Mesodermal cell (in vitro differentiated cells): ENCODE results near the gene P2RX3.

ENCODE experiments used
- H3K27ac ChIP-seq: 2 replicates; pipeline ENCODE4 v1.7.0; 2013; ENCODE audit warnings: mild to moderate bottlenecking, low read depth, low read length, moderate library complexity; ENCODE audit not compliant: severe bottlenecking
- H3K36me3 ChIP-seq: 2 replicates; pipeline ENCODE4 v1.7.1; 2013; ENCODE audit warnings: mild to moderate bottlenecking, low read length, moderate library complexity; ENCODE audit not compliant: control insufficient read depth, insufficient read depth
- H3K4me1 ChIP-seq: one replicate; pipeline ENCODE4 v1.7.1; 2013; ENCODE audit warnings: mild to moderate bottlenecking, low read length; ENCODE audit not compliant: insufficient read depth, control insufficient read depth, poor library complexity, severe bottlenecking
- H3K4me3 ChIP-seq: 2 replicates; pipeline ENCODE4 v1.7.0; 2013; ENCODE audit warnings: low read length, control low read depth, mild to moderate bottlenecking; ENCODE audit not compliant: insufficient read depth, poor library complexity, severe bottlenecking; ENCODE audit errors: extremely low read depth
- H3K9me3 ChIP-seq: 2 replicates; pipeline ENCODE4 v1.7.1; 2013; ENCODE audit warnings: mild to moderate bottlenecking, low read length, moderate library complexity; ENCODE audit not compliant: control insufficient read depth
- WGBS, 2 experiments: methylation state at CpG; one replicate each; pipeline ENCODE4 v1.1.5; 2013; ENCODE audit warnings: missing lambda C conversion rate in 2 of 2; ENCODE audit not compliant: insufficient coverage in 2 of 2; 5-methylcytosine and 5-hydroxymethylcytosine counted together

The P2RX3 gene

GRCh38 chr11:57392066-57392762 lies 54.1 kb downstream of the P2RX3 start:
- Histone ChIP-seq H3K36me3 (no peaks in the 10 kb centered on the region), H3K9me3 (no peaks in the 10 kb centered on the region), H3K4me3 (no peak overlapping the region), H3K27ac (no peak overlapping the region), H3K4me1 (no peaks in the 10 kb centered on the region)
- 100% methylated on average over 2 of the region's 8 CpGs; no CpG with 5 or more reads in 1 of the 2 experiments for WGBS, 2 experiments

GRCh38 chr11:57392763-57393105 lies 54.6 kb downstream of the P2RX3 start:
- Histone ChIP-seq H3K27ac (no peak overlapping the region), H3K9me3 (no peaks in the 10 kb centered on the region), H3K36me3 (no peaks in the 10 kb centered on the region), H3K4me3 (no peak overlapping the region), H3K4me1 (no peaks in the 10 kb centered on the region)
- 100% methylated on average over 1 to 2 of the region's 4 CpGs for whole genome bisulfite sequencing, 2 experiments

DNA sequence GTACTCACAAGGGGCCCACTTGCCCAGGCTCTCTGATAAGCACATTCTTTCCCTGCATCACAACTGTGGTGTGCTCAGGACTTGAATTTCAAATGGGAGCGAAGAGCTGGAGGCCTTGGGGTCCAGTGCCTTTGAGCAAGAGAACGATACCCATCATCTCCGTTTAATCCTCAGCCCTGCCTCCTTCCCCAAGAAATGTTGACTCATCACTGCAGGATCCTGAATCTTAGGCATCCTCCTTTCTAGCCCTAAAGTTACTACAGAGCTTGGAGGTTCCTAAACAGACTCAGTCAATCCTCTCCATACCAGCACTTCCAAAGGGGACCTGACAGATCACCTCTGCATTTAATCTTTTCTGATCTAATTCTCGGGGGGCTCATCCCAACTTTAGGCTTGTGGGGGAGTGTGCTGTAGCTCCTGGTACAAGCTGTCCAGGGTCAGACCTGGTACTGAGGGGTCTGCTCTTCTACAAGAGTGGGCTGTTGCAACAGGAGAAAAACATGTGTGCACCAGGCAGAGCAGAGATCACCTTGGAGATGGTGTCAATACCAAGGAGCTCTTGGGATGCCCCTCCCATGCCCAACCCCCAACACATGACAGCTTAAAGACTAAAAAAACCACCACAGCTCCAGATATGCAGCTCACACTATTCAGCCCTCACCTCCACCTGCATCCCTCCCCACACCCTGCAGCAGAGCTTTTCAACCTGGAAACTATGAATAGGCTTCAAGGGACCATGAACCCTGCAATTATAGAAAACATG lies 56.2 kb downstream of the P2RX3 start:
- WGBS, 2 experiments: 77 to 85% methylated on average over 4 of the region's 4 CpGs
- H3K4me3 ChIP-seq: no peak overlapping the region
- H3K9me3 ChIP-seq: no peaks in the 10 kb centered on the region
- no peaks in the 10 kb centered on the region for H3K4me1 ChIP-seq
- H3K36me3 ChIP-seq: no peaks in the 10 kb centered on the region
- H3K27ac ChIP-seq: no peak overlapping the region

- no peaks in the 10 kb centered on the region for H3K36me3 ChIP-seq
- no peak overlapping the region for H3K4me3 ChIP-seq
- no peaks in the 10 kb centered on the region for H3K9me3 ChIP-seq
- 89 to 91% methylated on average over 9 of the region's 11 CpGs for WGBS, 2 experiments
- no peaks in the 10 kb centered on the region for H3K4me1 ChIP-seq
- no peak overlapping the region for H3K27ac ChIP-seq
Observed at GRCh38 chr11:57395905-57396623, 57.9 kb downstream of the P2RX3 start.

GRCh38 chr11:57396744-57397143 lies 58.6 kb downstream of the P2RX3 start:
- no peaks in the 10 kb centered on the region for H3K36me3 ChIP-seq
- no peaks in the 10 kb centered on the region for H3K9me3 ChIP-seq
- H3K4me3 ChIP-seq: no peak overlapping the region
- H3K27ac ChIP-seq: no peak overlapping the region
- no peaks in the 10 kb centered on the region for H3K4me1 ChIP-seq
- 71% methylated on average over 2 of the region's 2 CpGs; no CpG with 5 or more reads in 1 of the 2 experiments for WGBS, 2 experiments

DNA sequence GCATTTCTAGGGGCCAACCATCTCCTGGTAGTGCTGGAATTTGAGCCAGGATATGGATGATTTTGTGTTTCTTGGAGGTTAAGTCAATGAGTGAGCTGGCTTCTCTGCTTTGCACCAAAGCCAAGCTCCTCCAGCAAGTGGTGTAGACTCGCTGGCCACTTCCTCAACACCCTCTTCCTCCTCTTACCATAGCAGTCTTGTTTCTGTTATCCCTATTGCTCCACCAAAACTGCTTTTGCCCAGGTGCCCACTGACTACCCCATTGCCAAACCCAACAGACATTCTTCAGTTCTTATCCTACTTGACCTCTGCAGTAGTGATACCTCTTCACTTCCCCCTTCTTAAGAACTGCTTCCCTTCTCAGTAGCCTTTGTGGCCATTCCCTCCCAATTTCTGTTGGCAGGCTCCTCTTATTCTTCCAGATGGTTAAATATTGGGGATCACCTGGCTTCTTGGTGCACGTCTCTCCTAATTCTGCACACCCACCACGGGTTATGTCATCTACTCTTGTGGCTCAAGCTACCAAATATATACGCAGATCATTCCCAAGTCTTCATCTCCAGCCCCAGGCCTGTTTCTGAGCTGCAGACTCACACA lies 59.3 kb downstream of the P2RX3 start:
- 74 to 76% methylated on average over 3 to 4 of the region's 4 CpGs for WGBS, 2 experiments
- no peak overlapping the region for H3K4me3 ChIP-seq
- H3K27ac ChIP-seq: no peak overlapping the region
- no peaks in the 10 kb centered on the region for H3K36me3 ChIP-seq
- no peaks in the 10 kb centered on the region for H3K9me3 ChIP-seq
- no peaks in the 10 kb centered on the region for H3K4me1 ChIP-seq

GRCh38 chr11:57399221-57399620 lies 61.1 kb downstream of the P2RX3 start:
- Histone ChIP-seq H3K9me3 (no peaks in the 10 kb centered on the region), H3K27ac (no peak overlapping the region), H3K36me3 (no peaks in the 10 kb centered on the region), H3K4me3 (no peak overlapping the region), H3K4me1 (no peaks in the 10 kb centered on the region)
- 77% methylated on average over 4 of the region's 5 CpGs; no CpG with 5 or more reads in 1 of the 2 experiments for WGBS, 2 experiments

GRCh38 chr11:57399972-57400578 lies 61.9 kb downstream of the P2RX3 start:
- Histone ChIP-seq H3K9me3 (no peaks in the 10 kb centered on the region), H3K4me3 (no peak overlapping the region), H3K4me1 (no peaks in the 10 kb centered on the region), H3K36me3 (no peaks in the 10 kb centered on the region), H3K27ac (no peak overlapping the region)
- 86 to 100% methylated on average over 1 of the region's 4 CpGs for WGBS, 2 experiments

- Histone ChIP-seq H3K36me3 (peaks cover 9% of the 10 kb centered on the region), H3K4me3 (no peak overlapping the region), H3K4me1 (peaks cover 5% of the 10 kb centered on the region), H3K9me3 (no peaks in the 10 kb centered on the region), H3K27ac (no peak overlapping the region)
- WGBS, 2 experiments: 67 to 80% methylated on average over 2 to 5 of the region's 6 CpGs
Observed at GRCh38 chr11:57402188-57403002, 64.2 kb downstream of the P2RX3 start.
